Erythroblast (primary cell): ENCODE data around the gene FAM153A.
"Not testable (repeated sequence)": the region's sequence is repeated elsewhere in the genome, so short reads cannot be mapped to it uniquely, and the experiment has no call there.

Source experiments
- GATA1 ChIP-seq: IDR thresholded peaks from 2 replicates; pipeline ENCODE4 v1.6.1; 2011; ENCODE audit warnings: low read depth, mild to moderate bottlenecking, control low read depth, low read length, moderate library complexity
- POLR2A ChIP-seq: IDR thresholded peaks from 2 replicates; pipeline ENCODE4 v1.6.1; 2011; ENCODE audit warnings: mild to moderate bottlenecking, low read length

DNA sequence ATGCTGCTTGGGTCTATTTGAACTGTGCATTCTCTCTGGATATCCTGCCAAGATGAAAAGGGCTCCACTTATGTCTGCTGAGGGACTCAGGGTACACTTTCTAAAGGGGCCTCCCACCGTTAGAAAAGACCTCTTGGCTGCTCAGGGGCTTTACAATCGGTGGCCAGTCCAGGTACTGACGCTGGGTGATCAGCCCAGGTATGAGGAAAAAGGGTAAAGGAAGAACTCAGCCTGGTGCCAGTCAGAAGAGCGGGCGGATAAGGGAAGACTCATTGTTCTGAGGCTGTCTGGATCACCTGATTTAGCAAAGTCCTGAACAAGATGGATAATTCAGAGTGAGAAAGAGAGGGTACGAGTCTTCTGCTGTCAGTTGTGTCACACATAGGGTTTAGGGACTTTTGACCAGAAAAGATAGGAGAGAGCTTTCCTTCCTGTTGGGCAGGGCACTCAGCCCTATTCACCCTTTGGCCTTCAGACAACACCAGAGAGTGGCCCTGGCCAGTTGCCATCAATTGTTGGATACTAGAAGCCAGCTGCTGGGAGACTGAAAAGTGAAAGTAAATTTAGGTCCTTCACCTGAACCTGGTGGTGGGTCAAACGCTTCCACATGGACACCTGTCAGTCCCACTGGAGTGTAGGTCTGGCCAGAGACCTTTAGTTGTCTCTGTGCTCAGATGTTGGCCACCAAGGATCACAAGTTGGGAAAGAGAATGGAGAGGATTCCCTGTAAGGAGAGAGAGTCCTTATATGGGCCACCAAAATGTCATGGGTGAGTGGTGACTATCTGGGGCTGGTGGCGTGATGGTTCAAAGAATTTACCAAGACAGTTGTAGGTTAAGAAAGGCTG is 88.8 kb downstream of the FAM153A start:
- not testable (repeated sequence) for TF ChIP-seq POLR2A, GATA1
